IPS DF 6.9 (cell line): ENCODE data around the gene SNAP25.

Source experiments
- DNase-seq: peaks from one replicate; pipeline ENCODE4 v3.0.0-alpha.2; 2013; ENCODE audit warnings: low read depth, low spot score
- H3K27ac ChIP-seq: one replicate; pipeline ENCODE4 v1.5.1; 2013; ENCODE audit warnings: low read length, control low read depth
- H3K27me3 ChIP-seq: 2 replicates; pipeline ENCODE4 v1.6.1; 2013; ENCODE audit warnings: mild to moderate bottlenecking, low read length; ENCODE audit not compliant: control insufficient read depth, insufficient read depth
- H3K36me3 ChIP-seq: 2 replicates; pipeline ENCODE4 v1.6.1; 2013; ENCODE audit warnings: low read length; ENCODE audit not compliant: control insufficient read depth, insufficient read depth
- H3K4me1 ChIP-seq: 2 replicates; pipeline ENCODE4 v1.6.1; 2013; ENCODE audit warnings: low read length; ENCODE audit not compliant: control insufficient read depth, insufficient read depth
- H3K4me3 ChIP-seq: 2 replicates; pipeline ENCODE4 v1.5.1; 2013; ENCODE audit warnings: mild to moderate bottlenecking, low read length
- H3K9me3 ChIP-seq: 2 replicates; pipeline ENCODE4 v1.6.1; 2013; ENCODE audit warnings: low read length, inconsistent platforms; ENCODE audit not compliant: control insufficient read depth, insufficient read depth
- WGBS: extraction: QIAGEN DNeasy Blood & Tissue Kit; methylation state at CpG from one replicate; pipeline ENCODE4 v1.1.7; 2013; ENCODE audit warnings: mixed read lengths, missing lambda C conversion rate; ENCODE audit not compliant: insufficient read length, insufficient coverage; 5-methylcytosine and 5-hydroxymethylcytosine counted together

The SNAP25 gene

DNA sequence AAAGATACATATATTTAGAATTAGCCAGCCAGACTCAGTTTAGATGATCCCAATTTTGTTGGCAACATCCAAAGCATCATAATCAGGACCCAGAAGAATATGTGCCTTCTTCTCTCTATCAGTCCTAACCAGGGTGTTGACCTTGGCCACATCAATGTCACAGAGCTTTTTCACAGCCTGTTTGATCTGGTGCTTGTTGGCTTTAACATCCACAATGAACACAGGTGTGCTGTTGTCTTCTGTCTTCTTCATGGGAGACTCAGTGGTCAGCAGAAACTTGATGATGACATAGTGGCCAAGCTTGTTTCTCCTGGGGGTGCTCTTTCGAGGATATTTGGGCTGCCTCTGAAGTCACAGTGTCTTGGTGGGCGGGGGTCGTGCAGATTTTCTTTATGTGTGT is 130.5 kb downstream of the SNAP25 start:
- no CpG with 5 or more reads among the region's 3 CpGs for WGBS
- H3K4me1 ChIP-seq, result peaks cover 3% of the 10 kb centered on the region; the same call in 1 of the 2 replicates
- DNase-seq, result no peak
- no peak overlapping the region for H3K27ac ChIP-seq
- H3K9me3 ChIP-seq, result no peaks in the 10 kb centered on the region
- H3K36me3 ChIP-seq, result no peaks in the 10 kb centered on the region
- H3K4me3 ChIP-seq, result no peak overlapping the region
- H3K27me3 ChIP-seq, result no peaks in the 10 kb centered on the region

DNA sequence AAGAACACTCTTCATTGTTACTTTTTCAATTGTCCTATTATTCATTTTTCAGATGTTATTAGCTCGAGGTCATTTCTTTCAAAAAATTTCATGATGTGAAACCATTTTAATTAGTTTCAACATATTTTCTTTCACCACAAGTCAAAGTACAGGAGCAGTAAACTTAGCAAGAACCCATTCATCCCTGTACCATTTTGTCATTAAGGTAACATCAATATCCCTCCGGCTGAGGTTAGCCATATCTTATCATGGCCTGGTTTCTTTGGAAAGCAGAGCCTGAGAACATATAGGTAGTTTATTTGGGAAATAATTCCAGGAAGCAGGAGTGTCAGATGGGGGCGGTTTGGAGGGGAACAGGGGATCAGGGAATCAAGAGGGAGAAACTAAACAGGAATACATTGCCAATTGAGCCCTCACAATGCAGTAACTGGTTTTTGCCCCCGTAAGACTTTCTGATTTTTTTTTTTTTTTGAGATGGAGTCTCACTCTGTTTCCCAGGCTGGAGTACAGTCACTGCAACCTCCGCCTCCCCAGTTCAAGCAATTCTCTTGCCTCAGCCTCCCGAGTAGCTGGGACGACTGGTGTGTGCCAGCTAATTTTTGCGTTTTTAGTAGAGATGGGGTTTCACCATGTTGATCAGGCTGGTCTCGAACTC is 131.7 kb downstream of the SNAP25 start:
- Histone ChIP-seq H3K36me3 (no peaks in the 10 kb centered on the region), H3K4me1 (peaks cover 3% of the 10 kb centered on the region; the same call in 1 of the 2 replicates), H3K27me3 (no peaks in the 10 kb centered on the region), H3K27ac (no peak overlapping the region), H3K9me3 (no peaks in the 10 kb centered on the region), H3K4me3 (no peak overlapping the region)
- DNase-seq, result no peak
- no CpG with 5 or more reads among the region's 9 CpGs for WGBS

GRCh38 chr20:10352934-10353824 is 134.5 kb downstream of the SNAP25 start:
- Histone ChIP-seq H3K9me3 (no peaks in the 10 kb centered on the region), H3K27ac (no peak overlapping the region), H3K27me3 (no peaks in the 10 kb centered on the region), H3K4me1 (peaks cover 3% of the 10 kb centered on the region; the same call in 1 of the 2 replicates), H3K36me3 (no peaks in the 10 kb centered on the region), H3K4me3 (no peak overlapping the region)
- DNase-seq, result no peak
- no CpG with 5 or more reads among the region's 6 CpGs for WGBS

DNA sequence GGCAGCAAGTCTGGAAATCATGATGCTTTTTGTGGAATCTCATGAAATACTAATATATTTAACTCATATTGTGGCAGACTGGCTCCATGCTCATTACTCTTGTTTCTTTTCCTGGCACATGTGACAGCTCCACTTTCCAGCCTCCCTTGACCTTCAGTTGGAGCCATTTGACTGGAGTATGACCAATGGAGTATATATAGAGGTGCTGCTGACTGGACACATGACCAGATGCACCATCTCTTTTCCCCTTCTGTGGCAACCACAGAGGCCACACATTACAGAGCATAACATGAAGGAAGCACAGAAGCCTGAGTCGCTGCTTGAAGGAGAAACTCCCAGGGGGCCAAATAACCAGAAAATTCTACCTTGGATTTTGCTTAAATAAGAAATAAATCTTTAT is 138.0 kb downstream of the SNAP25 start:
- no peak for DNase-seq
- Histone ChIP-seq H3K4me3 (no peak overlapping the region), H3K36me3 (no peaks in the 10 kb centered on the region), H3K27me3 (no peaks in the 10 kb centered on the region), H3K27ac (no peak overlapping the region), H3K4me1 (peaks cover 1% of the 10 kb centered on the region; the same call in 1 of the 2 replicates), H3K9me3 (no peaks in the 10 kb centered on the region)
- WGBS, result no CpG with 5 or more reads among the region's 1 CpG
